Measurements from ENCODE around the gene ASB6. TPM values are rescaled to one million over a fixed set of nuclear protein-coding genes. Genes with fewer than 3 reads are reported as not detected.

The ASB6 gene
- total RNA-seq, 2 donors from 2014 or later: 17.5 to 18.3 TPM

DNA sequence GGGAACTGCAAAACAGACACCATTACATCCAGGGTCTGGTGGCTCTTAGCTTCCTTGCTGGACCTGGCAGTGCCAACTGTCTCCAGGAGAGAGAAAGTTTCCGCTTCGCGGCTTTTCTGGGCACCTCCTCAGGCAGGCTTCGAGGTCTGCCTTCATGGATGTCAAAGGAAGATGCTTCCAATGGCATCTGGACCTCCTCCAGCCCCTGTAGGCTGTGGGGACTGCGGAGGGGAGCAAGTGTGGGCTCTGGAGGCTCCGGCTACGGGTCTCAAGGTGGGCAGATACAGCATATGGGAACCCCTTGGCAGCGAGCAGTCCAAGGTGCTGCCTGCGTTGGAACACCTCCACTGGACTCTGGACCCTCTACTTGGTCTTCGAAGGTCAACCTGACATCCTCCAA is 27.0 kb downstream of the ASB6 start:
- ATAC-seq: no peak
- intact Hi-C loops (cut with DNase I, micrococcal nuclease): loop anchor here (5.0 to 10.0 kb wide), 2 partner anchors 120 to 478 kb away; no protein-coding TSS in a partner anchor
- DNase-seq: no peak

DNA sequence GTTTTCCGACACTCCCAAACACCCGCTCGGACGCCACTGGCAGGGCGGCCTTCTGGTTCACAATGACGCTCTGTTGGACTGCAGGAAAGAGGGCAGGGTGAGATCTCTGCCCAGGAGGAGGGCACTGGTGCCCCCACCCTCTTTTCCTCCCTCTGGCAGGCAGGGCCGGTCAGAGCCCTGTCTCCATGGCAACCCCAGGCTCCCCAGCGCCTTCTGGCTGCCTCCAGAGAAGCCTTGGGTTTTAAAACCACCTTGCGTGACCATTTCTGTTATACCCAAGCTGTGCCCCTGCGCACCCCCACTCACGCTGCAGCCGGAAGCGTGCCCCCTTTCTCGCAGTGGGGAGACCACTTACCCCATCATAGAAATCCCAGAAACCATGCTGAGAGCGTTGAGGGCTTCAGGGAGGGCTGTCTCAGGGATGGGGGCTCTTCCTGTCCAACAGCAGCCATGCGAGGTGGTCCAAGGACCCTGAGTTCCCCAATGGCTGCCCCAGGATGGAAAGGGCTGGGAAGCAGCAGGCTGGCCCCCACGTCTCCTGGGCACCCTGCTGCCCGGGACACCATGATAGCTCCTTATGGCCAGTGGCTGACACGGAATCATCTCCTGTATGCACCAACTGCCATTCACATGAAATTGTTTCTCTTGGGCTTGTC is 28.3 kb downstream of the ASB6 start:
- ATAC-seq (no peak), DNase-seq (no peak)
- intact Hi-C loops (cut with DNase I, micrococcal nuclease): loop anchor here (5.0 to 10.0 kb wide), 2 partner anchors 119 to 476 kb away; no protein-coding TSS in a partner anchor

DNA sequence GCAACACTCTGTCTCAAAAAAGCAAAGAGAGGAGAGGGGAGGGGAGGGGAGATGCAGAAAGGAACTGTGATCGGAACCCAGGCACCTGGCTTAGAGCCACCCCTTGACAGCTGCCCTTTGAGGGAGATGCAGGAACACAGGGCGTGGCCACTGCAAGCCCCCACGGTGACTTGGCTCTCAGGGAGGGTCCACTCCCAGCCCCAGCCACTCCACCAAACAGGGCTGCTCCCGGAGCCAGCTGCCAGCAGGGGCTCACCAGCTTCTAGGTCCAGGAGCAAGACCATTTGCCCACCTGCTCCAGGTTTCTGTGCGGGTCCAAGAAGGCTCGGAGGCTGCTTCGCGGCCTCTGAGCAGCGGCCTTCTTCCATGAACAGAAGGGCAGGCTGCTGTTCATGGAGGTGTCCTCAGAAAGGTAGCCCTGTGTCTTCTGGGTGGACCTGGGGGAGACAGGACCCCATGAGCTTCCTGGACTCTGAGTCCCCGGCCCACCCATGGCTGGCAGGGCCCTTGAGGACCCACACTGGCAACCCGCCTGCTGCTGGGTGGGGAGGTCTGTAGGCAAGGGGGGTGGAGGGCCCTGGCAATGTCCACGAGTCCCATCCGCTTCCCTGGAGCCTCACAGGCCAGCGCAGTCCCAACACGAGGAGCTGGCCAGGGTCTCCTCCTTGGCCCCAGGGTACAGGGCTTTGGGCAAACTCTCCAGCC is 29.0 kb downstream of the ASB6 start:
- DNase-seq (no peak), ATAC-seq (no peak)
- intact Hi-C loops (cut with DNase I, micrococcal nuclease): loop anchor here (5.0 to 10.0 kb wide), 2 partner anchors 118 to 476 kb away; no protein-coding TSS in a partner anchor

DNA sequence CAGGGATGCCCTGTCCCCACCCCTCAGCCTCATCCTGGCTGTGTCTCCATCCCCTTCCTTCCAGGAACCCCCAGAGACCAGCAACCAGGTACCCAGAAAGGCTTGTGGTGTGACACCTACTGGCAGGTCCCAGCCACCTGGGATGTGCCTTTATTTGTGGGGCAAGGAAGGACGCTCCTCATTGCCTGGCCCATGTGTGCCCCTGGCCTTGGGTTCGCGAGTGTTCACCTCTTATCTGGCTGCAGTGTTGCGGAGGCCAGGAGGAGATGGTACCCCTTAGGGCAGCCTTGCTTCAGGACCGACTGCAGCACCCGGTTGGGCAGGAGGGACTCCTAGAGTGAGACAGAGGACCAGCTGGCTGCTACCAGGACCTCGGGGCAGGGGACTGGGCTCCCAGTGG is 29.8 kb downstream of the ASB6 start:
- DNase-seq: no peak
- no peak for ATAC-seq
- intact Hi-C loops (cut with DNase I, micrococcal nuclease): loop anchor here (5.0 to 10.0 kb wide), 2 partner anchors 117 to 475 kb away; no protein-coding TSS in a partner anchor

DNA sequence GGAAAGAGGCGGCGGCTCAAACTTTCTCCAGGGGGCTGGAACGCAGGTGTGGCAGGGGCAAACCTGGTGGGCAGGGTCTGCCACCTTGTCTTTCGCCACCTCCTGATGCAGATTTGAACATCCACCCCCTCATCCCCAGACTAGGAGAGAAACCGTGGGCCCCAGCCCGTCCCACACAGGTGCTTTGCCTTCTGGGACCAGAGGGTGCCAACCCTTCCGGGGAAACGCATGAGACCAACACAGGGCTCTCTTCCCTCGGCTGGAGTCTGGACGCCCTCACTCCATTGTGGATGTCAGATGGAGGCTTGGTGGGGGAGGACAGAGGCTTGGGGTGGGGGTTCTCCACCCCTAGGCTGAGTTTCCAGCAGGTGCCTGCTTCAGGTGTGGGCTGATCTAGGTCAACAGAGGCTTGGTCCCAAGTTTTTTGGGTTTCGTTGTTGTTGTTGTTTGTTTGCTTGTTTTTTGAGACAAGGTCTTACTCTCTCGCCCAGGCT is 30.6 kb downstream of the ASB6 start:
- ATAC-seq (no peak), DNase-seq (no peak)
- intact Hi-C loops (cut with DNase I, micrococcal nuclease): loop anchor here (5.0 to 10.0 kb wide), 2 partner anchors 117 to 474 kb away; no protein-coding TSS in a partner anchor

DNA sequence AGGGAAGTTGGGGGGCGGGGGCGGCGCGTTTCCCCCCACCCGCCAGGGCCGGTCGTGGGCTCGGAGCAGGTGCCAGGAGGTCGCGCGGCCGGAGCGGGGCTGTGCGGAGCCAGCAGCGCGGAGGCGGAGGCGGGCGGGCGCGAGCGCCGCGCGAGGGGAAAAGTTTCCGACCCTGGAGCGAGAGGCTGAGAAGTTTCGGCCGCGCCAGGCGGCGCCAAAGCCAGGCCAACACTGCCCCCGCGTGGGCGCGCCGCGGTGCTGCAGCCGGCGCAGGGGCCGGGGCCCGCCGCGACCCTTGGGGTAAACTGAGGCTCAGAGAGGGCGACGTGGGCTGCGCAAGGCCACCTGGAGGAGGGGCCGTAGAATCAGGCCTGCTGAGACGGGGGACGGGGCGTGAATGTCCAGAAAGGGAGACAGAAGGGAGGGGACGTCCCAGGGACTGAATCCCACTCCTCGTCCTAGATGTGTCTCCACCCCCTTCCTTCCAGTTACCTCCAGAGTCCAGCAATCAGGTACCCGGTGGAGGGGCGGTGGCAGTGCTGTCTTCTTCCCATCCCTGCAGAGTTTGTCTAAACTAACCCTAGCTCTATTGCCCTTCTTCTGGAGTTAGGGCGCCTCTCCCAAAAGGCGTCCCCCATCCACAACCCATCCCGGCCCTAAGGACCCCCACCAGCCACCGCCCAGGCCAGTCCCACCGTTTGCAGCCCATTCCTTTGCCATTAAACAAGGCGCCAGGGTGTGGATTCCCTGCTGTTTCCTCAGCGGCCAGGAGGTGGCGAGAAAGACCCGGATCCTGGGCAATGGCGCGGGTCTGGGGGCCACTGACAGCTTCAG is 31.3 kb downstream of the ASB6 start:
- intact Hi-C loops (cut with DNase I, micrococcal nuclease): loop anchor here (5.0 to 10.0 kb wide), 2 partner anchors 116 to 473 kb away; no protein-coding TSS in a partner anchor

DNA sequence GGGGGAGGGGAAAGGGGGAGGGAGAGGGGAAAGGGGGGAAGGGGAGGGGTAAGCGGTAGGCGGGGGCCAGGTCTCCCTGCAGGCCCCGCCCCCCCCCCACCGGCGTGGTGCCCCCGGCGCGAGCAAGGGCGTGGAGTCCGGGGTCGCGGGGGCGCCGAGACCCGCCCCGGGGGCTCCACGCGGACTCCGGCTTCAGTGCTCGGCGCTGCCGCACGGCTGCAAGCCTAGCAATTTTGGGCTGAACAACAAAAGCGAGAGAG is 31.8 kb downstream of the ASB6 start:
- intact Hi-C loops (cut with DNase I, micrococcal nuclease): loop anchor here (5.0 to 10.0 kb wide), 2 partner anchors 115 to 473 kb away; no protein-coding TSS in a partner anchor
- ATAC-seq (no peak), DNase-seq (no peak)

More for the DNA sequence above, 31.3 kb downstream of the ASB6 start:
- peak; percentile 68 to 81 for DNase-seq
- peak; percentile 36 for ATAC-seq

DNA sequence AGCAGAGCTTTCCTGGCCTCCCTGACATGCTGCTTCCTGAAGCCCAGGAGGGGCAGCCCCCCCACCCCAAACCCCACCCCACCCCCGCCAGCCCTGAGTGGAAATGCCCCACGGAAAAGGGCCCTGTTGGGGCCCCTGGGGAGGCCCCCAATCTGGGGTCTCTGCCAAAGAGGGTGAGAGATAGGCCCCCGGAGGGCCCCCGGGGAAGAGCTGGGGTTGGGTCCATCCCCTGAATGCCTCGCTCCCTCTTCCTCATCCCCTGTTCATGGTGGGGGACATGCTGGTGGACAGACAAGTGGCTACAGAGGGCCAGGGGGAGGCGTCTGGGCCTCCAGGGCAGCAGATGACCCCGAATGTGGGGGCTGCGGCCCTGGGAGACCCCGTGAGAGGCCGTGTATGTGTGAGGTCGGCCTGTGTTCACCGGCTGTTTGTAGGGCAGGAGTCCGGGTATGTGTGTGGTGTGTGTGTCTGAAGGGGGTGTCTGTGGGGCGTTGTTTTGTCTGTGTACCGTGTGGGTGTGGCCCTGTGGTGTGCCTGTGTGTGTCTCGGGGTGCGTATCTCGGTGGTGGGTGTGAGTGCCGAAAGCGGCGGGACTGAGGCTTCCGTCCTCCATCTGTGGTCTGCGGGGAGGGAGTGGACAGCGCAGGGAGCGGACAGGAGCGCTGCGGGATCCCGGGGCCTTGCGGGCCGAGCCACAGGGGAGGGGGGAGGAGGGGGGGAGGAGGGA is 32.3 kb downstream of the ASB6 start:
- intact Hi-C loops (cut with DNase I, micrococcal nuclease): loop anchor here (5.0 to 10.0 kb wide), 4 partner anchors 115 to 472 kb away; partner anchors contain the start of gene IER5L (in 1 of the 2)
- peak; percentile 74 to 80 for DNase-seq
- peak; percentile 60 for ATAC-seq

DNA sequence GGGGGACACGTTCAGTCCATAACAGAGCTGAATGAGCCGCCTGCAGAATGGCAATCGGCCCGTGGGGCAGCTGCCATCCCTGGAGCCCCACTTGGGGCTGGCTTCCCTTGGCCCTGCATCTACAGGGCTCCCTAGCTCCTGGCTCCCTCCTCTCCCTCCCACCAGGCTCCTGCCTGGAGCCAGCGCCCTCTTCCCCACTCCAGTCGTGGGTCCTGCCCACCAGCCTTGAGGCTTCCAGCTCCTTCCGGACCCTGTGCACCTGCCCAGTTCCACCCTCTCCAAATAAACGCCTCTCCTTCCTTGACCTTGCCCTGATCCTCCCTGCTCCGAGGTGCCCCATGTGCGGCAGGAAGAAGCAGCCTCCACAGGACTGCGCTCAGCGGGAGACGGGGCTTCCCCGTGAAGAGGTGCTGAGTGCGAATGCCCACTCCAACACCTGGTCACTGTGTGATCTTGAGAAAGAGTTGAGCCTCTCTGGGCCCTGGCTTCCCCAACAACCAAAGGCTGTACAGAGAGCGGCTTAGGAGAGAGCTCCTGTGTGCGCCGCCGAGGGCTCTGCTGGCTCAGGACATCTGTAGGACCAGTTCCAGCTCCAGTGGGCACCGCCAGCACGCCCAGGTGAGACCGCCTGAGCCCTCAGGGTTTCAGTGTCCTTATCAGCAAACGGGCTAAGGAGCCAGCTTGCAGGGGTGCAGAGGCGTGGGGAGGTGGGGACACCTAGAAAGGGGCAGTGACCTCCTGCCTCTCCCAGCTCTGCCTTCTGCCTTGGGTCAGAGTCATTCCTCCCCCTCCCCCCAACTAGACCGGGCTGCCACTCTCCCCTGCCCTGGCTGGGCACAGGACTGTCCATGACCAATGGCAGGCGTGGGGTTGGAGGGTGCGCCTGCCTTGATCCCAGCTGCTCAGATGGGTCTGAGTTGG is 33.1 kb downstream of the ASB6 start:
- DNase-seq (peak; percentile 57 to 65), ATAC-seq (peak; percentile 52)
- intact Hi-C loops (cut with DNase I, micrococcal nuclease): loop anchor here in 1 of 2 donors (5.0 to 10.0 kb wide), 2 partner anchors 117 to 434 kb away; partner anchors contain the start of gene IER5L

DNA sequence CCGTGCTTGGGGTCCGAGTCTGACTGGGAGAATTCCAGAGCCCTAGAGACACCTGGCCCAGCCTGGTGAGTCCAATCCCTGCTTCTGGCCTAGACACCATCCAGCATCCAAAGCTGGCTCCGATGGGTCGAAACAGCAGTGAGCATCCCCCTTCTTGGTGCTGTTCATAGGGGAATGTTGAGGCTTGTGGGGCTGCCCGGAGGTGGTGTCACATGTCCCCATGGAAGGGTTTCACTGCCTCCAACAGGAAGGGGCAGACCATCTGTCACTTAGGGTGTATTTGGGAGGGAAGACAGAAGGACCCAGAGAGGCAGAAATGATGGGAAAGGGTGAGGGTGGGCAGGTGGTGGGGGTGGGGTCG is 34.9 kb downstream of the ASB6 start:
- intact Hi-C loops (cut with DNase I, micrococcal nuclease): loop anchor here in 1 of 2 donors (5.0 to 10.0 kb wide), 2 partner anchors 115 to 432 kb away; partner anchors contain the start of gene IER5L
- DNase-seq (no peak), ATAC-seq (no peak)

DNA sequence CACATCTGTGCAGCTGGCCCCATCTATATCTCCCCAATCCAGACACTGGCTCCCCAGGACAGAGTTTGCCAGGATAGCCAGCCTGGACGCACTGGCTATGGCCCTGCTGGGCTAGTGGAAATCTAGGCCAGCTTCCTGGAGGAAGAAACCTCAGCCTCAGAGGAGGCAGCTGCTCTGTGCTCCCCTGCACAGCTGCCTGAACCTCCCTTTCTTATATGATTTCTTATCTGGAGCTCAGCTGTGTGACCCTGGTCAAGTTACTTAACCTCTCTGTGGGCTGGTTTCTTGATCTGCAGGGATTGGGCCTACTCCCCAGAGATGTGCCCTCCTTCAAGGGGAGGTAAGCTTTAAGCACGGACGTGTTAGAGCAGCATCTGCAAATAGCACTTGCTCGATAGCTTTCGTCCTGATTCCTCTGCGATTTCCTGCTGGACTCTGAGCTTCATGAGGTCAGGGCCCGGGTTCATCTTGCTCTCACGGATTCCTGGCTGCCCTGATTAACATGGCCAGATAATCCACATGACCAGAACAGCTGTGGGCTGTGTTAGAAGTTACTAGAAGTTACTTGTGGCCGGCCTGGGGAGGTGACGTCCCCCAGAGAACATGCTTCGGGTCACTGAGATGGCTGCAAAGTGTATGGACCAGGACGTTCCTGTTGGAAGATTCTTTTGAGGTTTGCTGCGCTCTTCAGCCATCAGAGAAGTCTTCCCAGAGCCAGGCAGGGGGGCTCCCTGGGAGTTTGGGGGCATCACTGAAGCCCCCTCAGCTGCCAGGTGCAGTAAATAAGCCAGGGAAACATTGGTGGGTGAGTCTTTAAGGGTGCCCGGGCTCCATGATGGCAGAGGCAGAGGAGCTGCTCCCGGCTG is 35.6 kb downstream of the ASB6 start:
- ATAC-seq: no peak
- DNase-seq: no peak

DNA sequence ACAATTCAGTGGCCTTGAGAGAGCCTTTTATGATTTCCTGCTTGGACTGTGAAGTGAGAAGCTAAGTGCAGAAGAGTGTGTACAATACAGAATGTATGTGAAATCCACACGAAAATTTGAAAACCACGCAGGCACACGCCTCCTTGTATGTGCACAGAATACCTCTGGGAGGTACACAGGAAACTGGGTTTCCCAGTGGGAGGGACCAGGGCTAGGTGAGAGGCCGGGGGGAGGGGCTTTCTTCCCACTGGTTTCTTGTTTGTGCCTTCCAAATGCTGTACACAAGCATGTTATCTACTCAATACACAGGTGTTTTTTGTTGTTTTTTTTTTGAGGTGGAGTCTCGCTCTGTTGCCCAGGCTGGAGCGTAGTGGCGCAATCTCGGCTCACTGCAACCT is 37.2 kb downstream of the ASB6 start:
- intact Hi-C loops (cut with DNase I, micrococcal nuclease): loop anchor here in 1 of 2 donors (5.0 to 10.0 kb wide), 2 partner anchors 112 to 430 kb away; partner anchors contain the start of gene IER5L
- DNase-seq (no peak), ATAC-seq (no peak)

More for the DNA sequence above, 35.6 kb downstream of the ASB6 start:
- intact Hi-C loops (cut with DNase I, micrococcal nuclease): loop anchor here in 1 of 2 donors (5.0 to 10.0 kb wide), 2 partner anchors 114 to 432 kb away; partner anchors contain the start of gene IER5L

DNA sequence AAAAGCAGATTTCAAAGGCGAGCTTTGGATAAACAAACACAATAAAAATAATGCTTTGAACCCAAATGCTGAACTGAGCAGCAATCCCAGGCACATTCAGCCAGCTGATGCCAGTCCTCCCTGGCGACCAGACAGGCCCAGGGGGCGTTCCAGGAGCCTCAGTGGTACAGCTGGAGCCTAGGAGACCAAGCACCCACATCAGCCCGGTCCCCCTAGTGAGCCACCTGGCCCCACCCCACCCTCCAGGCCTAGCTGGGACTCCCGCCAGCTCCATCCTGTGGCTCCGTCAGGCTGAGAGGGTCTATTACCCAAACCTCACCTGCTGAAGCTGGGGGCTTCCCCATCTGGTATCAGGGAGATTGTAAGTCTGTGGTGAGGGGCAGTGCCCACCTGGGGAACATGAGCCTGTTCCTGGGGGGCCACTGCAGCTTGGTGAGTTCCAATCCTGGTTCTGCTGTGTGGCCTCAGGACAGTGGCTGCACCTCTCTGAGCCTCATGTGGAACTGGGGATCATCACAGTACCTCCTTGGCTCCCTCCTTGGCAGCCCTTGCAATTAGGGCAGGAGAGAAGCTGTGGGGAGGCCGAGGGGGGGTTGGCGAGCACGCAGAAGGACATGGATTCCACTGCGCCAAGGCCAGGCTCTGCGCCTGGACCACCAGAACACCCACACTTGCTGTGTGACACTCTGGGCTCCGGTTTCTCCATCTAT is 37.7 kb downstream of the ASB6 start:
- DNase-seq (no peak), ATAC-seq (no peak)
- intact Hi-C loops (cut with DNase I, micrococcal nuclease): loop anchor here in 1 of 2 donors (10.0 kb wide), 1 partner anchor 429 kb away; the partner anchor contains the start of gene IER5L

DNA sequence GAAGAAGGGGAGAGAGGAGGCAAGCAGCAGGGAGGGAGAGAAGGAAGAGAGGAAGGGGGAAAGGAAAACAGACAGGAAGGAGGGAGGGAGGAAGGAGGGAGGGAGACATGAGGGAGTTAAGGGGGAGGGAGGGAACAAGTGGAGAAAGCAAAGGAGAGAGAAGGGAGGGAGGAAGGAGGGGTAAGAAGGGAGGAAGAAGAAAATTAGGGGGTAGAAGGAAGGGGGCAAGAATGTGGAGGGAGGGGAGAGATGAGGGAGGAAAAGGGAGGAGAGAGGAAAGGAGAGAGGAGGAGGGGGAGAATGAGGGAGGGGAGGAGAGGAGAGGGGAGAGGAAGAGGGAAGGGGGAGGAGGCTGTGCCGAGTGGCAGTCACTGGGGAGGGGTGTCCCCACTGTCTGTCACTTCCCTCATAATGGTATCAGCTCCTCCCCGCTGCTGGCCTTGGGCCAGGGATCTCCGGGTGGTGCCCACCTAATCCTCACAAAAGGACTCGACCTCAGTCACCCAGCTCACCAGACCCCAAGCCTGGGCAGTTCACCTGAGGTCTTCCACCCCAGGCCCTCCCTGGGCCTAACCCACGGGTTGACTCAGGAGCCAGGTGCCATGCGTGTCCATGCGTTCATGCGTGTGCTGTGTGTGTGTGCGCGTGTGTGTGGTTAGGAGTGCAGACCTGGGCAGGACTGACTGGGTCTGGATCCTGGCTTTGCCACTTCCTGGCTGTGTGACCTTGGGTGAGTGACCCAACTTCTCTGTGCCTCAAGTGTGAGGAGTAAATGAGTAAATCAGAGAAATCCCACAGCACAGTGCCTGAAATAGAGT is 39.1 kb downstream of the ASB6 start:
- no peak for DNase-seq
- intact Hi-C loops (cut with DNase I, micrococcal nuclease): loop anchor here in 1 of 2 donors (10.0 kb wide), 1 partner anchor 428 kb away; the partner anchor contains the start of gene IER5L
- ATAC-seq: no peak

All from left colon (tissue), 2 donors.